GM12878 (cell line): ENCODE measurements around the gene DNAJC16. TPM values are rescaled to one million over a fixed set of nuclear protein-coding genes. Genes with fewer than 3 reads are reported as not detected.
"Not testable (repeated sequence)": the region's sequence is repeated elsewhere in the genome, so short reads cannot be mapped to it uniquely, and the experiment has no call there.

Experiments
- ATAC-seq: fragments of 200-7000 bp; cut with Tn5 transposase; 3 replicates; pipeline ENCODE4 v1.9.1; 2020; ENCODE audit warnings: mild to moderate bottlenecking, moderate library complexity
- BruUV-seq: library from RNA; stranded (reverse); fragments of 400-500 nt; replicated peaks from 2 replicates; lab custom pipeline; 2021; lab: Mats Ljungman, UMichigan
- CTCF ChIA-PET: fragments of 300-600 bp; sonication (Branson Sonifier 250); formaldehyde crosslinking; extraction: SDS; loops from one replicate; lab custom pipeline; 2021; ENCODE audit warnings: inconsistent platforms; lab: Yijun Ruan, JAX
- POLR2A ChIA-PET: fragments of 350-600 bp; formaldehyde crosslinking; extraction: SDS; loops from one replicate; lab custom pipeline; 2021; ENCODE audit warnings: inconsistent platforms; lab: Charles Lee
- RAD21 ChIA-PET: fragments of 300-600 bp; sonication (Branson Sonifier 250); formaldehyde crosslinking; loops from one replicate; lab custom pipeline; 2023; ENCODE audit warnings: antibody characterized with exemption; ENCODE audit not compliant: unreplicated experiment; lab: Charles Lee
- SMC1A ChIA-PET: fragments of 300-600 bp; sonication (Branson Sonifier 250); formaldehyde crosslinking; loops from one replicate; lab custom pipeline; 2023; ENCODE audit not compliant: unreplicated experiment, uncharacterized antibody; lab: Charles Lee
- DNase-seq: peaks from one replicate; pipeline ENCODE4 v3.0.0-alpha.2; 2011; ENCODE audit warnings: low read depth, low spot score
- FAIRE-seq: peaks from 3 replicates; lab custom pipeline; 2011; peaks lifted over from hg19 to GRCh38; lab: Jason Lieb, UNC
- H2AFZ ChIP-seq: 2 replicates; pipeline ENCODE4 v1.6.0; 2011; ENCODE audit warnings: low read depth, low read length, control low read depth; ENCODE audit not compliant: control insufficient read depth
- H3K27ac ChIP-seq: 2 replicates; pipeline ENCODE4 v1.5.1; 2011; ENCODE audit warnings: control low read depth; ENCODE audit not compliant: control insufficient read depth, insufficient read depth
- H3K27me3 ChIP-seq, 2 experiments: replicated peaks in 1 of 2; 2 replicates each; pipeline versions ENCODE4 v1.6.0 to v1.6.1; 2011; ENCODE audit warnings: low read length in 1 of 2; ENCODE audit not compliant: control insufficient read depth in 2 of 2, insufficient read depth in 2 of 2
- H3K36me3 ChIP-seq, 2 experiments: 2 replicates each; pipeline ENCODE4 v1.5.1; 2011; ENCODE audit warnings: low read length in 1 of 2; ENCODE audit not compliant: control insufficient read depth in 2 of 2, insufficient read depth in 2 of 2
- H3K4me1 ChIP-seq: 2 replicates; pipeline ENCODE4 v1.6.1; 2011; ENCODE audit warnings: mild to moderate bottlenecking, low read length, moderate library complexity, mixed read lengths; ENCODE audit not compliant: control insufficient read depth, insufficient read depth
- H3K4me2 ChIP-seq: 2 replicates; pipeline ENCODE4 v1.6.0; 2011; ENCODE audit warnings: control low read depth; ENCODE audit not compliant: control insufficient read depth, insufficient read depth
- H3K4me3 ChIP-seq: fragments of 200-600 bp; sonication (generic); 2 replicates; pipeline ENCODE4 v1.5.1; 2016
- H3K79me2 ChIP-seq: 2 replicates; pipeline ENCODE4 v1.6.0; 2011; ENCODE audit warnings: low read length; ENCODE audit not compliant: control insufficient read depth, insufficient read depth
- H3K9ac ChIP-seq: 2 replicates; pipeline ENCODE4 v1.8.0; 2011; ENCODE audit warnings: low read length, control low read depth, mixed read lengths; ENCODE audit not compliant: control insufficient read depth, insufficient read depth
- H3K9me3 ChIP-seq: replicated peaks from 3 replicates; pipeline ENCODE4 v1.5.1; 2011; ENCODE audit warnings: mild to moderate bottlenecking, low read length; ENCODE audit not compliant: control insufficient read depth, insufficient read depth
- H4K20me1 ChIP-seq: 2 replicates; pipeline ENCODE4 v1.6.0; 2011; ENCODE audit not compliant: control insufficient read depth, insufficient read depth
- CBX5 ChIP-seq: sonication (generic); IDR thresholded peaks from 2 replicates; pipeline ENCODE4 v1.6.1; 2016; ENCODE audit warnings: low read depth, moderate library complexity, mild to moderate bottlenecking, inconsistent platforms
- MLLT1 ChIP-seq: fragments of 450-650 bp; IDR thresholded peaks from 2 replicates; pipeline ENCODE4 v1.6.1; 2016; ENCODE audit warnings: mild to moderate bottlenecking
- SMAD1 ChIP-seq: fragments of 450-650 bp; IDR thresholded peaks from 2 replicates; pipeline ENCODE4 v1.6.1; 2018; ENCODE audit warnings: mild to moderate bottlenecking, low read depth; ENCODE audit not compliant: partially characterized antibody
- ZNF217 ChIP-seq: fragments of 450-650 bp; IDR thresholded peaks from 2 replicates; pipeline ENCODE4 v1.6.1; 2017; ENCODE audit warnings: antibody characterized with exemption, mild to moderate bottlenecking
- WGBS: methylation state at CpG from one replicate; pipeline ENCODE4 v1.1.6; 2016; ENCODE audit warnings: low lambda C conversion rate; ENCODE audit not compliant: insufficient replicate concordance, insufficient coverage; ENCODE audit errors: missing lambda C conversion rate; 5-methylcytosine and 5-hydroxymethylcytosine counted together
- in situ Hi-C: fragments of 300-500 bp; cut with MboI; formaldehyde crosslinking; loops from 9 replicates; pipeline ENCODE4 v1.14.3; 2018; ENCODE audit warnings: mixed read lengths
- intact Hi-C: fragments of 100-400 bp; cut with micrococcal nuclease; formaldehyde crosslinking; loops from one replicate; pipeline ENCODE4 v1.14.2; 2022; ENCODE audit not compliant: unreplicated experiment
- polyA plus RNA-seq, 11 experiments: library from polyadenylated mRNA; depleted of rRNA in 4 of 11; unstranded in 6 of 11; stranded (reverse) in 5 of 11; fragments of >200 nt; fragmentation: Nextera tagmentation in 4 of 11; fragmentation: Illumina TruSeq in 1 of 11; extraction: Ambion mirVana in 4 of 11; extraction: Trizol in 1 of 11; gene quantifications; 1 replicate in 1 of 11; 2 replicates in 10 of 11; pipeline versions ENCODE4 v1.2.1 to v1.2.3, GENCODE V29; 2011 to 2016; ENCODE audit warnings: inconsistent platforms in 2 of 11, missing spikeins in 2 of 11, low read depth in 1 of 11
- total RNA-seq, 4 experiments: library from RNA; depleted of rRNA in 3 of 4; stranded (reverse); fragments of >200 nt in 3 of 4; fragmentation: Illumina TruSeq in 1 of 4; extraction: Trizol in 1 of 4; gene quantifications; 2 replicates each; pipeline versions ENCODE4 v1.2.1 to v1.2.3, GENCODE V29; 2013 to 2021

The DNAJC16 gene
- total and polyA plus RNA-seq, 10 of the 15 experiments (the other 5 are each of a cell fraction or from before 2014, with no cell fraction given): 2.4 to 12.7 (median 7.8) TPM

- not testable (repeated sequence) for DNase-seq, H3K27ac ChIP-seq
- H3K4me3 ChIP-seq: peak overlapping the region; percentile 69; the same call in 1 of the 2 replicates
- peak; percentile 14 for TF ChIP-seq SMAD1
- 0 out of 2 replicates have a peak, but pooled peaks have one; percentile 3 for TF ChIP-seq CBX5
- TF ChIP-seq ZNF217: 0 out of 2 replicates have a peak, but pooled peaks have one; percentile 25
- TF ChIP-seq MLLT1: 0 out of 2 replicates have a peak, but pooled peaks have one; percentile 23
- TF ChIP-seq, all 136 proteins: peak for 4; not testable (repeated sequence) for 132
- H3K36me3 ChIP-seq, ATAC-seq, H3K27me3 ChIP-seq, H3K9me3 ChIP-seq, BruUV-seq, intact Hi-C loops, FAIRE-seq, H3K4me1 ChIP-seq, H4K20me1 ChIP-seq, in situ Hi-C loops, H3K9ac ChIP-seq, H3K79me2 ChIP-seq: not testable (repeated sequence)
- SMC1A ChIA-PET: interaction anchor here (1.1 to 1.8 kb wide), 6 partner anchors 12 to 24 kb away, joined by 3 to 5 read pairs (median 4); no protein-coding TSS in a partner anchor
- WGBS: 73% methylated on average over 13 of the region's 13 CpGs
- POLR2A ChIA-PET: interaction anchor here (1.1 to 2.4 kb wide), 3 partner anchors 10 to 14 kb away, joined by 4 to 18 read pairs (median 4); no protein-coding TSS in a partner anchor
- H3K4me2 ChIP-seq: peak overlapping the region; percentile 94
- RAD21 ChIA-PET: interaction anchor here (1.0 kb wide), 1 partner anchor 137 kb away, joined by 3 read pairs; no protein-coding TSS in a partner anchor
- CTCF ChIA-PET: interaction anchor here (0.8 to 1.6 kb wide), 5 partner anchors 12 to 188 kb away, joined by 3 to 8 read pairs (median 4); partner anchors contain the start of gene DDI2
- peak overlapping the region; percentile 97 for H2AFZ ChIP-seq
Observed at GRCh38 chr1:15603966-15604282, 77.3 kb downstream of the DNAJC16 start.

DNA sequence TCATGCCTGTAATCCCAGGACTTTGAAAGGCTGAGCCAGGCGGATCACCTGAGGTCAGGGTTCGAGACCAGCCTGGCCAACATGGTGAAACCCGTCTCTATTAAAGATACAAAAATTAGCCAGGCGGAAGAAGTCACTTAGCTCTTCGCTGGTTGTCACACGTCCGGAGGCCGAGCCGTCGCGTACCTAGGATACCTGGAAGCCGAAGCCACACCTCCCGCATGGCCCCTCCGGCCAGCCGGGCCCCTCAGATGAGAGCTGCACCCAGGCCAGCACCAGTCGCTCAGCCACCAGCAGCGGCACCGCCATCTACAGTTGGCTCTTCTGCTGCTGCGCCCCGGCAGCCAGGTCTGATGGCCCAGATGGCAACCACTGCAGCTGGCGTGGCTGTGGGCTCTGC lies 77.8 kb downstream of the DNAJC16 start:
- in situ Hi-C loops, H3K9me3 ChIP-seq, H2AFZ ChIP-seq, H3K27me3 ChIP-seq, FAIRE-seq, BruUV-seq, H3K36me3 ChIP-seq, H3K4me3 ChIP-seq, H3K27ac ChIP-seq, H3K79me2 ChIP-seq, DNase-seq, H3K9ac ChIP-seq, ATAC-seq, H3K4me2 ChIP-seq, H4K20me1 ChIP-seq, H3K4me1 ChIP-seq, intact Hi-C loops: not testable (repeated sequence)
- ChIA-PET CTCF (interaction anchor here (1.0 to 1.6 kb wide), 3 partner anchors 9 to 23 kb away, joined by 3 to 4 read pairs (median 3); partner anchors contain the start of gene DDI2), RAD21 (interaction anchor here (0.6 kb wide), 1 partner anchor 245 kb away, joined by 3 read pairs; no protein-coding TSS in a partner anchor), POLR2A (interaction anchor here (0.9 to 2.4 kb wide), 3 partner anchors 10 to 23 kb away, joined by 3 to 18 read pairs (median 4); no protein-coding TSS in a partner anchor), SMC1A (interaction anchor here (1.4 to 1.8 kb wide), 4 partner anchors 12 to 23 kb away, joined by 3 to 5 read pairs (median 4); no protein-coding TSS in a partner anchor)
- WGBS: 95% methylated on average over 21 of the region's 21 CpGs
